ENCODE results near the gene IRF6.

The IRF6 gene

GRCh38 chr1:209849388-209849787 lies 43.4 kb upstream of the IRF6 start:
- POLR2A ChIA-PET, result no interaction called here
- CTCF ChIA-PET, result interaction anchor here (2.3 to 10.4 kb wide), 5 partner anchors 10 to 26 kb away, joined by 7 to 89 read pairs (median 23); partner anchors contain the start of gene UTP25
- DNase-seq (ENCODE audit: extremely low spot score), result no peak
- no peak for TF ChIP-seq CTCF (IDR thresholded peaks at IDR 0.05; ENCODE audit: control extremely low read depth, extremely low read depth, low read depth, missing control alignments)

- DNase-seq (ENCODE audit: extremely low spot score), result no peak
- no peak for TF ChIP-seq CTCF (IDR thresholded peaks at IDR 0.05; ENCODE audit: control extremely low read depth, extremely low read depth, low read depth, missing control alignments)
- ChIA-PET CTCF (interaction anchor here (1.0 to 10.4 kb wide), 6 partner anchors 9 to 22 kb away, joined by 3 to 89 read pairs (median 6); partner anchors contain the start of gene UTP25), POLR2A (no interaction called here)
Observed at GRCh38 chr1:209845408-209845725, 39.4 kb upstream of the IRF6 start.

- POLR2A ChIA-PET, result interaction anchor here (0.7 kb wide), 1 partner anchor 57 kb away, joined by 3 read pairs; no protein-coding TSS in a partner anchor
Observed at GRCh38 chr1:209844695-209845407, 38.9 kb upstream of the IRF6 start.

GRCh38 chr1:209840611-209841010 lies 34.7 kb upstream of the IRF6 start:
- POLR2A ChIA-PET, result no interaction called here

More at GRCh38 chr1:209844695-209845407, 38.9 kb upstream of the IRF6 start:
- no peak for TF ChIP-seq CTCF (IDR thresholded peaks at IDR 0.05; ENCODE audit: control extremely low read depth, extremely low read depth, low read depth, missing control alignments)
- no peak for DNase-seq (ENCODE audit: extremely low spot score)
- CTCF ChIA-PET, result interaction anchor here (0.7 to 10.4 kb wide), 7 partner anchors 9 to 21 kb away, joined by 3 to 89 read pairs (median 6); partner anchors contain the start of gene UTP25

GRCh38 chr1:209839875-209840546 lies 34.1 kb upstream of the IRF6 start:
- TF ChIP-seq CTCF (IDR thresholded peaks at IDR 0.05; ENCODE audit: control extremely low read depth, extremely low read depth, low read depth, missing control alignments), result no peak
- DNase-seq (ENCODE audit: extremely low spot score), result no peak
- ChIA-PET POLR2A (no interaction called here), CTCF (interaction anchor here (1.3 to 12.4 kb wide), 5 partner anchors 6 to 25 kb away, joined by 3 to 89 read pairs (median 15); partner anchors contain the start of gene UTP25)

More at GRCh38 chr1:209840611-209841010, 34.7 kb upstream of the IRF6 start:
- CTCF ChIA-PET, result interaction anchor here (1.3 to 12.4 kb wide), 4 partner anchors 6 to 20 kb away, joined by 3 to 89 read pairs (median 15); partner anchors contain the start of gene UTP25
- TF ChIP-seq CTCF (IDR thresholded peaks at IDR 0.05; ENCODE audit: control extremely low read depth, extremely low read depth, low read depth, missing control alignments), result no peak
- no peak for DNase-seq (ENCODE audit: extremely low spot score)

GRCh38 chr1:209838537-209838936 lies 32.6 kb upstream of the IRF6 start:
- CTCF ChIA-PET, result interaction anchor here (1.1 to 12.4 kb wide), 5 partner anchors 8 to 22 kb away, joined by 3 to 89 read pairs (median 12); partner anchors contain the start of gene UTP25
- DNase-seq (ENCODE audit: extremely low spot score), result no peak
- POLR2A ChIA-PET, result no interaction called here
- no peak for TF ChIP-seq CTCF (IDR thresholded peaks at IDR 0.05; ENCODE audit: control extremely low read depth, extremely low read depth, low read depth, missing control alignments)

All from GM10248 (cell line).